Endothelial cell of hepatic sinusoid (primary cell): ENCODE measurements around the gene FBXO47.

Source experiments
- in situ Hi-C: cut with HindIII; loops from 2 replicates; pipeline ENCODE4 v1.10.0; 2017; ENCODE audit warnings: low sequenced_read_pairs

The FBXO47 gene

DNA sequence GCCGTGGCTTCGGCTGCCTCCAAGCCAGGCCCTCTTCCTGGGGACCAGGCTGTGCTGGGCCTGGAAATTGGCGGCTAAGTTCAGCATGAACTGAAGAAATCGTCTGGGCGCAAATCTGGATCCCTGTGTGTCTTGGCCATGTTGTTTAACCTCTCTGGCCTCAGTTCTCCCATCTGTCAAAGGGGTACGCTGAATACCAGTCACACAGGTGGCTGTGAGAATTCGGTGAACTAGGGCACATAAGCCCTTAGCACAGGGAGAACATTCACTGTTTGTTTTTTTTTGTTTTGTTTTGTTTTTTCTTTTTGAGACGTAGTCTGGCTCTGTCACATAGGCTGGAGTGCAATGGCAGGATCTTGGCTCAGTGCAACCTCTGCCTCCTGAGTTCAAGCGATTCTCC, 78.4 kb downstream of the FBXO47 start:
- in situ Hi-C loops, result no loop called here

DNA sequence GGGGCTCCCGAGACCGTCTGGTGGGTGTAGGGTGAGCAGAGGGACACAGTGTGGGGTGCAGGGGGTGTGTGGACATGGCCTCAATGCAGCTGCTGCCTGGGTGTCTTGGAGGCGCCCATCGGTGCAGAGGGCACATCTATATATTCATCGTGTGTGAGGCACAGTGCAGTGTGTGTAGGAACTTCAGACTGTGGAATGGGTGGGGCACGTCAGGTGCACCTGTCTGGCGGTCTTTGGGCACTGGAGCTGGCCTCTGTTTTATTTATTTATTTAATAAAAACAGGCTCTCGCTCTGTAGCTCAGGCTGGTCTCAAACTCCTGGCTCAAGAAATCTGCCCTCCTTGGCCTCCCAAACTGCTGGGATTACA, 80.6 kb downstream of the FBXO47 start:
- in situ Hi-C loops, result no loop called here
